Naive thymus-derived CD8-positive, alpha-beta T cell (primary cell): Measurements from ENCODE around the gene RNF38. TPM values are rescaled to one million over a fixed set of nuclear protein-coding genes. Genes with fewer than 3 reads are reported as not detected.
"Not testable (repeated sequence)": the region's sequence is repeated elsewhere in the genome, so short reads cannot be mapped to it uniquely, and the experiment has no call there.

Source experiments
- ATAC-seq, 2 donors: fragments of 150-1000 bp; cut with Tn5 transposase in 1 of 2; sonication (Bioruptor Pico), chemical (Tn5 transposase) in 1 of 2; 1 replicate in 1 of 2; 2 replicates in 1 of 2; pipeline ENCODE4 v1.10.0; 2021; ENCODE audit warnings: mild to moderate bottlenecking in 2 of 2, moderate library complexity in 2 of 2
- POLR2A ChIA-PET: fragments of 350-600 bp; sonication (Branson Sonifier 250); formaldehyde crosslinking; loops from one replicate; lab custom pipeline; 2021; ENCODE audit warnings: antibody characterized with exemption; lab: Charles Lee
- DNase-seq, 10 donors: peaks; one replicate each; pipeline versions ENCODE4 v3.0.0 to v3.0.0-alpha.2; 2020 to 2022
- H3K27ac Mint-ChIP-seq, 10 donors: one replicate each; pipeline ENCODE4 v1.8.0; 2020 to 2022; ENCODE audit warnings: mild to moderate bottlenecking in 10 of 10, mixed read lengths in 10 of 10, moderate library complexity in 4 of 10, inconsistent platforms in 1 of 10
- H3K27me3 Mint-ChIP-seq, 5 donors: one replicate each; pipeline ENCODE4 v1.8.0; 2021 to 2022; ENCODE audit warnings: mixed read lengths in 5 of 5
- H3K36me3 Mint-ChIP-seq, 3 donors: one replicate each; pipeline ENCODE4 v1.8.0; 2020 to 2022; ENCODE audit warnings: mixed read lengths in 3 of 3, mild to moderate bottlenecking in 2 of 3, inconsistent platforms in 1 of 3
- H3K4me1 Mint-ChIP-seq, 4 donors: one replicate each; pipeline ENCODE4 v1.8.0; 2021 to 2022; ENCODE audit warnings: mixed read lengths in 4 of 4
- H3K4me3 Mint-ChIP-seq, 10 donors: one replicate each; pipeline ENCODE4 v1.8.0; 2020 to 2022; ENCODE audit warnings: mild to moderate bottlenecking in 10 of 10, mixed read lengths in 10 of 10, moderate library complexity in 6 of 10, inconsistent platforms in 1 of 10
- H3K9me3 Mint-ChIP-seq, 9 donors: one replicate each; pipeline ENCODE4 v1.8.0; 2020 to 2022; ENCODE audit warnings: mixed read lengths in 9 of 9, mild to moderate bottlenecking in 3 of 9, inconsistent platforms in 1 of 9, moderate library complexity in 1 of 9
- polyA plus RNA-seq, 3 donors: library from polyadenylated mRNA; unstranded; fragments of 300-500 nt; fragmentation: Illumina TruSeq; gene quantifications; one replicate each; pipeline ENCODE4 v1.2.3, GENCODE V29; 2021
- total RNA-seq, 8 experiments: library from RNA in 2 of 8; stranded (reverse) in 2 of 8; gene quantifications; one replicate each; pipeline ENCODE4 v1.2.3 and lab custom pipeline; 2021 to 2026

Gene RNF38
- total and polyA plus RNA-seq, 5 experiments from 2014 or later: 10.6 to 86.7 (median 23.9) TPM

GRCh38 chr9:36304366-36304765 is 95.7 kb downstream of the RNF38 start:
- POLR2A ChIA-PET, H3K27me3 Mint-ChIP-seq, H3K27ac Mint-ChIP-seq, H3K36me3 Mint-ChIP-seq, ATAC-seq, H3K9me3 Mint-ChIP-seq, DNase-seq: not testable (repeated sequence)
- Mint-ChIP-seq H3K4me1 (peaks cover 6 to 13% (median 9%) of the 10 kb centered on the region in 4 donors), H3K4me3 (peak overlapping the region in 1 of 10 donors; percentile 13)

GRCh38 chr9:36301227-36301626 is 98.8 kb downstream of the RNF38 start:
- DNase-seq (no peak), ATAC-seq (no peak)
- H3K4me1 Mint-ChIP-seq: peaks cover 0 to 2% (median under 1%) of the 10 kb centered on the region in 4 donors
- H3K36me3 Mint-ChIP-seq: no peaks in the 10 kb centered on the region
- POLR2A ChIA-PET: no interaction called here
- no peaks in the 10 kb centered on the region for H3K27me3 Mint-ChIP-seq
- H3K27ac Mint-ChIP-seq: no peak overlapping the region
- H3K9me3 Mint-ChIP-seq: no peaks in the 10 kb centered on the region
- H3K4me3 Mint-ChIP-seq: no peak overlapping the region

- Mint-ChIP-seq H3K27me3 (no peaks in the 10 kb centered on the region), H3K4me1 (no peaks in the 10 kb centered on the region), H3K9me3 (no peaks in the 10 kb centered on the region), H3K36me3 (no peaks in the 10 kb centered on the region), H3K27ac (no peak overlapping the region), H3K4me3 (no peak overlapping the region)
- no peak for DNase-seq
- POLR2A ChIA-PET: no interaction called here
- no peak for ATAC-seq
Observed at GRCh38 chr9:36298566-36298965, 101.5 kb downstream of the RNF38 start.

- H3K9me3 Mint-ChIP-seq: no peaks in the 10 kb centered on the region
- no peak overlapping the region for H3K27ac Mint-ChIP-seq
- ATAC-seq (no peak), DNase-seq (no peak)
- POLR2A ChIA-PET: no interaction called here
- no peak overlapping the region for H3K4me3 Mint-ChIP-seq
- no peaks in the 10 kb centered on the region for H3K27me3 Mint-ChIP-seq
- no peaks in the 10 kb centered on the region for H3K36me3 Mint-ChIP-seq
- no peaks in the 10 kb centered on the region for H3K4me1 Mint-ChIP-seq
Observed at GRCh38 chr9:36297798-36298197, 102.3 kb downstream of the RNF38 start.

GRCh38 chr9:36294996-36295395 is 105.1 kb downstream of the RNF38 start:
- POLR2A ChIA-PET, H3K9me3 Mint-ChIP-seq, ATAC-seq, H3K4me1 Mint-ChIP-seq, H3K36me3 Mint-ChIP-seq, H3K27ac Mint-ChIP-seq, H3K4me3 Mint-ChIP-seq, DNase-seq, H3K27me3 Mint-ChIP-seq: not testable (repeated sequence)

- Mint-ChIP-seq H3K27ac (no peak overlapping the region), H3K9me3 (no peaks in the 10 kb centered on the region), H3K4me1 (no peaks in the 10 kb centered on the region), H3K36me3 (no peaks in the 10 kb centered on the region), H3K27me3 (no peaks in the 10 kb centered on the region), H3K4me3 (no peak overlapping the region)
- no peak for DNase-seq
- no peak for ATAC-seq
- POLR2A ChIA-PET: no interaction called here
Observed at GRCh38 chr9:36293918-36294317, 106.2 kb downstream of the RNF38 start.

- H3K27me3 Mint-ChIP-seq: no peaks in the 10 kb centered on the region
Observed at GRCh38 chr9:36293171-36293570, 106.9 kb downstream of the RNF38 start.

GRCh38 chr9:36292641-36293040 is 107.4 kb downstream of the RNF38 start:
- no peaks in the 10 kb centered on the region for H3K9me3 Mint-ChIP-seq
- DNase-seq (no peak), ATAC-seq (no peak)
- H3K27me3 Mint-ChIP-seq: no peaks in the 10 kb centered on the region
- no peaks in the 10 kb centered on the region for H3K36me3 Mint-ChIP-seq
- peak overlapping the region in 1 of 10 donors; percentile 59 for H3K27ac Mint-ChIP-seq
- POLR2A ChIA-PET: no interaction called here
- H3K4me3 Mint-ChIP-seq: no peak overlapping the region
- no peaks in the 10 kb centered on the region for H3K4me1 Mint-ChIP-seq

More at GRCh38 chr9:36293171-36293570, 106.9 kb downstream of the RNF38 start:
- Mint-ChIP-seq H3K9me3 (no peaks in the 10 kb centered on the region), H3K4me1 (no peaks in the 10 kb centered on the region), H3K36me3 (no peaks in the 10 kb centered on the region), H3K27ac (no peak overlapping the region), H3K4me3 (no peak overlapping the region)
- DNase-seq (no peak), ATAC-seq (no peak)
- POLR2A ChIA-PET: no interaction called here

- no peaks in the 10 kb centered on the region for H3K27me3 Mint-ChIP-seq
- H3K4me3 Mint-ChIP-seq: no peak overlapping the region
- no peak overlapping the region for H3K27ac Mint-ChIP-seq
- ATAC-seq (no peak), DNase-seq (no peak)
- H3K4me1 Mint-ChIP-seq: no peaks in the 10 kb centered on the region
- H3K36me3 Mint-ChIP-seq: no peaks in the 10 kb centered on the region
- H3K9me3 Mint-ChIP-seq: no peaks in the 10 kb centered on the region
- POLR2A ChIA-PET: no interaction called here
Observed at GRCh38 chr9:36290996-36291395, 109.1 kb downstream of the RNF38 start.

GRCh38 chr9:36289836-36290435 is 110.1 kb downstream of the RNF38 start:
- no peak overlapping the region for H3K4me3 Mint-ChIP-seq

GRCh38 chr9:36288070-36288469 is 112.0 kb downstream of the RNF38 start:
- Mint-ChIP-seq H3K9me3 (no peaks in the 10 kb centered on the region), H3K4me1 (no peaks in the 10 kb centered on the region), H3K27ac (no peak overlapping the region), H3K36me3 (no peaks in the 10 kb centered on the region), H3K27me3 (no peaks in the 10 kb centered on the region), H3K4me3 (no peak overlapping the region)
- POLR2A ChIA-PET: no interaction called here
- ATAC-seq (no peak), DNase-seq (no peak)

More at GRCh38 chr9:36289836-36290435, 110.1 kb downstream of the RNF38 start:
- no peaks in the 10 kb centered on the region for H3K9me3 Mint-ChIP-seq
- H3K4me1 Mint-ChIP-seq: no peaks in the 10 kb centered on the region
- no peak for DNase-seq
- ATAC-seq: no peak
- H3K36me3 Mint-ChIP-seq: no peaks in the 10 kb centered on the region
- no peaks in the 10 kb centered on the region for H3K27me3 Mint-ChIP-seq
- H3K27ac Mint-ChIP-seq: no peak overlapping the region
- POLR2A ChIA-PET: no interaction called here

Other genes starting within 250 kb of the RNF38 start
- gene CCIN, start 230.9 kb downstream of the RNF38 start, total RNA-seq: under 1 TPM in 1 of 2 experiments, not detected in 1; 0.19 TPM
- under 1 TPM in 1 of 3 donors, not detected in 2; 0.09 TPM for gene CCIN, start 230.9 kb downstream of the RNF38 start, polyA plus RNA-seq
- 10 to 100 TPM; 56.7 to 59.0 TPM for gene CLTA, start 209.3 kb downstream of the RNF38 start, total RNA-seq
- 10 to 100 TPM; 60.8 to 84.5 (median 71.0) TPM for gene CLTA, start 209.3 kb downstream of the RNF38 start, polyA plus RNA-seq
- gene GNE, start 141.8 kb downstream of the RNF38 start, total RNA-seq: 10 to 100 TPM; 16.5 to 17.4 TPM
- gene GNE, start 141.8 kb downstream of the RNF38 start, polyA plus RNA-seq: 1 to 10 TPM; 3.7 to 6.1 (median 4.5) TPM
- gene MELK, start 172.6 kb upstream of the RNF38 start, total RNA-seq: not detected
- not detected for gene MELK, start 172.6 kb upstream of the RNF38 start, polyA plus RNA-seq